ENCODE data around the gene AMHR2.

GRCh38 chr12:53461059-53461458 lies 37.4 kb downstream of the AMHR2 start:
- TF ChIP-seq CTCF (IDR thresholded peaks at IDR 0.05) = no peak
- no peak for TF ChIP-seq POLR2A (IDR thresholded peaks at IDR 0.05)
- TF ChIP-seq EP300 (IDR thresholded peaks at IDR 0.05) = no peak

Measured in tibial nerve (tissue), 4 donors.